Keratinocyte (primary cell): ENCODE measurements around the gene ARHGAP9. TPM values are rescaled to one million over a fixed set of nuclear protein-coding genes. Genes with fewer than 3 reads are reported as not detected.

Experiments
- DNase-seq: peaks from one replicate; pipeline ENCODE4 v3.0.0-alpha.2; 2011; ENCODE audit warnings: low read depth, missing footprints, low spot score
- FAIRE-seq: peaks from 2 replicates; lab custom pipeline; 2011; peaks lifted over from hg19 to GRCh38; lab: Jason Lieb, UNC
- H2AFZ ChIP-seq: 2 replicates; pipeline ENCODE4 v1.6.0; 2012; ENCODE audit warnings: low read length, control low read depth, inconsistent platforms; ENCODE audit not compliant: control insufficient read depth
- H3K27ac ChIP-seq: 2 replicates; pipeline ENCODE4 v1.5.1; 2011; ENCODE audit warnings: low read length; ENCODE audit not compliant: control insufficient read depth, insufficient read depth
- H3K27me3 ChIP-seq: 3 replicates; pipeline ENCODE4 v1.6.0; 2011; ENCODE audit warnings: low read length; ENCODE audit not compliant: control insufficient read depth, insufficient read depth; ENCODE audit errors: extremely low read depth
- H3K36me3 ChIP-seq, 2 experiments: 2 replicates in 1 of 2; 3 replicates in 1 of 2; pipeline ENCODE4 v1.5.1; 2011; ENCODE audit warnings: low read length in 2 of 2, mild to moderate bottlenecking in 1 of 2; ENCODE audit not compliant: control insufficient read depth in 2 of 2, insufficient read depth in 2 of 2; ENCODE audit errors: extremely low read depth in 1 of 2
- H3K4me1 ChIP-seq: 3 replicates; pipeline ENCODE4 v1.5.1; 2011; ENCODE audit warnings: low read length; ENCODE audit not compliant: control insufficient read depth, insufficient read depth; ENCODE audit errors: extremely low read depth
- H3K4me2 ChIP-seq: 3 replicates; pipeline ENCODE4 v1.6.0; 2011; ENCODE audit warnings: low read depth, low read length; ENCODE audit not compliant: control insufficient read depth, insufficient read depth; ENCODE audit errors: extremely low read depth
- H3K4me3 ChIP-seq, 3 experiments: fragments of 200-600 bp in 1 of 3; sonication (generic) in 1 of 3; 2 replicates in 2 of 3; 3 replicates in 1 of 3; pipeline ENCODE4 v1.5.1; 2011 to 2016; ENCODE audit warnings: low read length in 3 of 3, mild to moderate bottlenecking in 3 of 3, control low read depth in 2 of 3, inconsistent platforms in 1 of 3, low read depth in 1 of 3, mixed read lengths in 1 of 3, mixed run types in 1 of 3, moderate library complexity in 1 of 3; ENCODE audit not compliant: control insufficient read depth in 2 of 3, insufficient read depth in 2 of 3; ENCODE audit errors: extremely low read depth in 1 of 3
- H3K79me2 ChIP-seq: 2 replicates; pipeline ENCODE4 v1.6.0; 2012; ENCODE audit warnings: low read length; ENCODE audit not compliant: control insufficient read depth, insufficient read depth
- H3K9ac ChIP-seq: 3 replicates; pipeline ENCODE4 v1.6.0; 2011; ENCODE audit warnings: low read length; ENCODE audit not compliant: control insufficient read depth, insufficient read depth; ENCODE audit errors: extremely low read depth
- H3K9me1 ChIP-seq: 3 replicates; pipeline ENCODE4 v1.6.0; 2011; ENCODE audit warnings: low read length; ENCODE audit not compliant: control insufficient read depth, insufficient read depth; ENCODE audit errors: extremely low read depth
- H3K9me3 ChIP-seq: 2 replicates; pipeline ENCODE4 v1.5.1; 2012; ENCODE audit warnings: low read depth, low read length; ENCODE audit not compliant: control insufficient read depth
- H4K20me1 ChIP-seq: 3 replicates; pipeline ENCODE4 v1.6.0; 2011; ENCODE audit warnings: low read length; ENCODE audit not compliant: control insufficient read depth, insufficient read depth; ENCODE audit errors: extremely low read depth
- CTCF ChIP-seq, 3 experiments: IDR thresholded peaks in 1 of 3; conservative IDR thresholded peaks in 1 of 3; optimal IDR thresholded peaks in 1 of 3; 2 replicates in 2 of 3; 3 replicates in 1 of 3; pipeline versions ENCODE3 to v1.5.1; 2011; ENCODE audit warnings: low read length in 3 of 3, mild to moderate bottlenecking in 3 of 3, moderate library complexity in 2 of 3, control low read depth in 1 of 3, inconsistent platforms in 1 of 3; ENCODE audit not compliant: insufficient read depth in 2 of 3; ENCODE audit errors: extremely low read depth in 1 of 3
- EZH2 ChIP-seq: IDR thresholded peaks from one replicate; pipeline ENCODE4 v1.6.1; 2012; ENCODE audit warnings: inconsistent platforms, mild to moderate bottlenecking, low read length, moderate library complexity
- dilution Hi-C: fragments of 300-500 bp; cut with MboI; formaldehyde crosslinking; loops from one replicate; pipeline ENCODE4 v1.7.0; 2020; ENCODE audit warnings: low sequenced_read_pairs; ENCODE audit not compliant: extremely low pct_ligation_motif_present
- polyA plus RNA-seq, 5 experiments: library from polyadenylated mRNA; depleted of rRNA in 3 of 5; stranded (reverse) in 3 of 5; stranded (forward) in 1 of 5; unstranded in 1 of 5; fragments of >200 nt; gene quantifications; 1 replicate in 1 of 5; 2 replicates in 3 of 5; 3 replicates in 1 of 5; pipeline versions ENCODE4 v1.2.1 to v1.2.3, GENCODE V29; 2011 to 2012; ENCODE audit warnings: missing spikeins in 2 of 5, low read depth in 1 of 5, low replicate concordance in 1 of 5

The ARHGAP9 gene
- polyA plus RNA-seq, 1 donor (not counting 4 experiments of a cell fraction or from before 2014, with no cell fraction given) = not detected

DNA sequence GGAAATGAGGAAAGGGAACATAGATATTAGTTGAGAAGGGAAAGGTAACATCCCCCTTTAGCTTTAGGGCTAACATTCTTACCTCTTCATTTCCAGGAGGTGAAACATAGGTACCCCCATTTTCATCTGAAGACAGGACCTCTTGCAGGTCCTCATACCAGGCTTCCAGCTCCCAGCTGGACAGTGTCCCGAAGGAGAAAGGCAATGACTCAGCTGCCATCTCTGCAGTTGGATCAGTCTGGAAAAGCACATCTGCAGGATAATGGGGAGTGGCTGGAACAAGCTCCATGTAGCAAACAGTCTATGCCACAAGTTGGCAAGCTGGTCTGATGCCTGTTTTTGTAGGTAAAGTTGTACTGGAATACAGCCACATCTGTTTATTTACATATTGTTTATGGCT, 37.5 kb upstream of the ARHGAP9 start:
- no peak for TF ChIP-seq CTCF (optimal IDR thresholded peaks at IDR 0.05 in 1 of 3, IDR thresholded peaks at IDR 0.05 in 1 of 3, conservative IDR thresholded peaks at IDR 0.05 in 1 of 3; ENCODE audit: extremely low read depth in 1 of 3, insufficient read depth in 2 of 3, low read length in 3 of 3)
- no peak for TF ChIP-seq EZH2
- Histone ChIP-seq H3K79me2 (peaks cover 21% of the 10 kb centered on the region), H3K27me3 (no peaks in the 10 kb centered on the region), H3K9me1 (no peaks in the 10 kb centered on the region), H2AFZ (no peak overlapping the region), H4K20me1 (peaks cover 19% of the 10 kb centered on the region), H3K4me2 (no peak overlapping the region), H3K36me3 (peaks cover 41 to 59% of the 10 kb centered on the region in 2 experiments), H3K4me3 (no peak overlapping the region), H3K4me1 (peaks cover 22% of the 10 kb centered on the region), H3K9me3 (no peaks in the 10 kb centered on the region), H3K9ac (no peak overlapping the region), H3K27ac (no peak overlapping the region)
- DNase-seq = no peak
- dilution Hi-C loops = no loop called here
- FAIRE-seq = no peak

- Histone ChIP-seq H3K79me2 (peaks cover 21% of the 10 kb centered on the region), H3K4me3 (no peak overlapping the region), H3K27me3 (no peaks in the 10 kb centered on the region), H3K9me3 (no peaks in the 10 kb centered on the region), H4K20me1 (peaks cover 19% of the 10 kb centered on the region), H3K9me1 (no peaks in the 10 kb centered on the region), H2AFZ (no peak overlapping the region), H3K4me2 (no peak overlapping the region), H3K36me3 (peaks cover 43 to 64% of the 10 kb centered on the region in 2 experiments), H3K9ac (no peak overlapping the region), H3K4me1 (peaks cover 17% of the 10 kb centered on the region), H3K27ac (no peak overlapping the region)
- dilution Hi-C loops = no loop called here
- DNase-seq (no peak), FAIRE-seq (no peak)
- no peak for TF ChIP-seq CTCF (optimal IDR thresholded peaks at IDR 0.05 in 1 of 3, IDR thresholded peaks at IDR 0.05 in 1 of 3, conservative IDR thresholded peaks at IDR 0.05 in 1 of 3; ENCODE audit: extremely low read depth in 1 of 3, insufficient read depth in 2 of 3, low read length in 3 of 3)
- TF ChIP-seq EZH2 = no peak
These were observed 37.0 kb upstream of the ARHGAP9 start for GRCh38 chr12:57516617-57517153.
